Kidney (tissue), 14 donors: ENCODE measurements around the gene CDK3. TPM values are rescaled to one million over a fixed set of nuclear protein-coding genes. Genes with fewer than 3 reads are reported as not detected.

Experiments
- DNase-seq, 5 donors: peaks; one replicate each; pipeline ENCODE4 v3.0.0-alpha.2; 2013 to 2020
- FAIRE-seq: peaks from 2 replicates; lab custom pipeline; 2012; peaks lifted over from hg19 to GRCh38; lab: Jason Lieb, UNC
- H3K27ac ChIP-seq, 2 donors: one replicate each; pipeline ENCODE4 v1.7.0; 2013; ENCODE audit warnings: low read depth in 2 of 2, low read length in 2 of 2, inconsistent platforms in 1 of 2
- H3K27me3 ChIP-seq: one replicate; pipeline ENCODE4 v1.7.1; 2013; ENCODE audit warnings: low read length, inconsistent platforms; ENCODE audit not compliant: control insufficient read depth, insufficient read depth
- H3K36me3 ChIP-seq, 3 donors: one replicate each; pipeline versions ENCODE4 v1.7.0 to v1.7.1; 2013; ENCODE audit warnings: low read length in 3 of 3, control low read depth in 1 of 3, inconsistent platforms in 1 of 3; ENCODE audit not compliant: insufficient read depth in 3 of 3, control insufficient read depth in 2 of 3
- H3K4me1 ChIP-seq, 3 donors: one replicate each; pipeline versions ENCODE4 v1.7.0 to v1.7.1; 2013; ENCODE audit warnings: low read length in 3 of 3, inconsistent platforms in 1 of 3, low read depth in 1 of 3; ENCODE audit not compliant: control insufficient read depth in 2 of 3, insufficient read depth in 2 of 3
- H3K4me3 ChIP-seq, 3 donors: one replicate each; pipeline versions ENCODE4 v1.7.0 to v1.8.1; 2013; ENCODE audit warnings: low read length in 3 of 3, control low read depth in 1 of 3, inconsistent platforms in 1 of 3
- H3K9ac ChIP-seq, 3 donors: one replicate each; pipeline versions ENCODE4 v1.7.0 to v1.7.1; 2013; ENCODE audit warnings: low read length in 3 of 3, control low read depth in 1 of 3, inconsistent platforms in 1 of 3
- H3K9me3 ChIP-seq, 3 donors: one replicate each; pipeline versions ENCODE4 v1.7.0 to v1.7.1; 2013; ENCODE audit warnings: low read length in 3 of 3, control low read depth in 1 of 3, inconsistent platforms in 1 of 3; ENCODE audit not compliant: control insufficient read depth in 2 of 3, insufficient read depth in 1 of 3
- intact Hi-C: fragments of 100-400 bp; cut with DNase I; formaldehyde crosslinking; loops from one replicate; pipeline ENCODE4 v1.11.1; 2022
- polyA plus RNA-seq: library from polyadenylated mRNA; stranded (reverse); fragments of 350-450 nt; fragmentation: Illumina TruSeq; extraction: RNeasy Lipid Tissue Mini Kit (QIAGEN cat#74804); gene quantifications from one replicate; pipeline ENCODE4 v1.2.3, GENCODE V29; 2014; ENCODE audit warnings: low read depth, low replicate concordance; ENCODE audit not compliant: insufficient read depth
- total RNA-seq: library from RNA; stranded (reverse); fragmentation: NEBNext Ultra II Directional; extraction: Animal tissue kit (Norgen Biotek cat#: 25700); gene quantifications from one replicate; pipeline ENCODE4 v1.2.1, GENCODE V29; 2021
- TF ChIP-seq, protein P1 (sequence below): IDR thresholded peaks from 3 replicates; pipeline ENCODE4 v1.5.1; 2012; ENCODE audit warnings: mild to moderate bottlenecking, moderate library complexity, borderline replicate concordance; ENCODE audit not compliant: insufficient read depth; ENCODE audit errors: extremely low read depth
- donor health status: control.
- donor health status: control.
- donor health status: control.
- donor health status: control.
- donor health status: control.
- donor health status: DM: yes; HTN: yes; CAD: no.
- donor health status: Normal renal cell carcinoma (clear cell type).

CDK3 gene
- total and polyA plus RNA-seq, 2 donors from 2014 or later, result 7.1 to 7.4 TPM

DNA sequence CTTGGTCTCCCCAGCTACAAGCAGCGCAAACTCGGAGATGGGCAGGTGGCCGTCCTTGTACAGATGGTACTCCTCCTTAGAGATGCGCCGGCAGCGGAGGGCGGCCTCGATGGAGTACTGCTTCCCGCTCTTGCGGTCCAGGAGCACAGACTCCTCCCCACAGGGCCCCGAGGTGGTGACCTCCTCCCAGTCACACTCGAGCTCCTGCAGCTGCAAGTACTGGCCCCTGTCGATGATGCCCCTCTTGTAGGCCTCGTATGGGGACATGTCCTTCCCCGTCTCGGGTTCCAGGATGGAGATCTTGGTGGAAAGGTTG lies 7.2 kb downstream of the CDK3 start:
- FAIRE-seq (no peak), DNase-seq (peak in 1 of 5 donors; percentile 75)
- intact Hi-C loops, result loop anchor here (10.0 kb wide), 1 partner anchor 93 kb away; no protein-coding TSS in a partner anchor
- Histone ChIP-seq H3K9me3 (no peaks in the 10 kb centered on the region), H3K9ac (no peak overlapping the region), H3K27ac (no peak overlapping the region), H3K27me3 (no peaks in the 10 kb centered on the region), H3K4me3 (no peak overlapping the region), H3K4me1 (peaks cover 0 to 4% (median 0%) of the 10 kb centered on the region in 3 donors), H3K36me3 (peaks cover 0 to 7% (median 6%) of the 10 kb centered on the region in 3 donors)
- TF ChIP-seq, protein P1, sequence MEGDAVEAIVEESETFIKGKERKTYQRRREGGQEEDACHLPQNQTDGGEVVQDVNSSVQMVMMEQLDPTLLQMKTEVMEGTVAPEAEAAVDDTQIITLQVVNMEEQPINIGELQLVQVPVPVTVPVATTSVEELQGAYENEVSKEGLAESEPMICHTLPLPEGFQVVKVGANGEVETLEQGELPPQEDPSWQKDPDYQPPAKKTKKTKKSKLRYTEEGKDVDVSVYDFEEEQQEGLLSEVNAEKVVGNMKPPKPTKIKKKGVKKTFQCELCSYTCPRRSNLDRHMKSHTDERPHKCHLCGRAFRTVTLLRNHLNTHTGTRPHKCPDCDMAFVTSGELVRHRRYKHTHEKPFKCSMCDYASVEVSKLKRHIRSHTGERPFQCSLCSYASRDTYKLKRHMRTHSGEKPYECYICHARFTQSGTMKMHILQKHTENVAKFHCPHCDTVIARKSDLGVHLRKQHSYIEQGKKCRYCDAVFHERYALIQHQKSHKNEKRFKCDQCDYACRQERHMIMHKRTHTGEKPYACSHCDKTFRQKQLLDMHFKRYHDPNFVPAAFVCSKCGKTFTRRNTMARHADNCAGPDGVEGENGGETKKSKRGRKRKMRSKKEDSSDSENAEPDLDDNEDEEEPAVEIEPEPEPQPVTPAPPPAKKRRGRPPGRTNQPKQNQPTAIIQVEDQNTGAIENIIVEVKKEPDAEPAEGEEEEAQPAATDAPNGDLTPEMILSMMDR, result no peak

DNA sequence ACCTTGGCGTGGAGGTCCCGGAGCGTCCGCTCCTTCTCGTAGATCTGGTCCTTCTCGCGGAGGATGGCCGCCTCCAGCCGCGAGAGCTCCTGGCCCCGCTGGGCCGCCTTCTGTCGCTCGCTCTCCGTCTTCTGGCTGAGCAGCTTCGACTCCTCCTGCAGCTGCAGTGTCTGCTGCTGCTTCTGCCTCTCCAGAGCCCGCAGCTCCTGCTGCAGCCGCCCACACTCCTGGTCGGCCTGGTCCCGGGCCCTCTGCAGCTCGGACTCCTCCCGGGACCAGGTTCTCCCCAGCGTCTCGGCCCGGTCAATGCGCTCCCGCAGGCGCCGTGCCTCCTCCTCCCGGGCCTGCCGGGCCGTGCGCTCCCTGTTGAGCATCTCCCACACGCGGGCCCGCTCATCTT lies 7.6 kb downstream of the CDK3 start:
- intact Hi-C loops, result loop anchor here (10.0 kb wide), 1 partner anchor 93 kb away; no protein-coding TSS in a partner anchor
- peaks cover 0 to 7% (median 6%) of the 10 kb centered on the region in 3 donors for H3K36me3 ChIP-seq
- no peak overlapping the region for H3K9ac ChIP-seq
- H3K27ac ChIP-seq, result no peak overlapping the region
- H3K27me3 ChIP-seq, result no peaks in the 10 kb centered on the region
- H3K4me3 ChIP-seq, result no peak overlapping the region
- TF ChIP-seq, protein P1, result no peak
- H3K4me1 ChIP-seq, result peaks cover 0 to under 1% (median 0%) of the 10 kb centered on the region in 3 donors
- no peaks in the 10 kb centered on the region for H3K9me3 ChIP-seq
- FAIRE-seq (no peak), DNase-seq (no peak)

DNA sequence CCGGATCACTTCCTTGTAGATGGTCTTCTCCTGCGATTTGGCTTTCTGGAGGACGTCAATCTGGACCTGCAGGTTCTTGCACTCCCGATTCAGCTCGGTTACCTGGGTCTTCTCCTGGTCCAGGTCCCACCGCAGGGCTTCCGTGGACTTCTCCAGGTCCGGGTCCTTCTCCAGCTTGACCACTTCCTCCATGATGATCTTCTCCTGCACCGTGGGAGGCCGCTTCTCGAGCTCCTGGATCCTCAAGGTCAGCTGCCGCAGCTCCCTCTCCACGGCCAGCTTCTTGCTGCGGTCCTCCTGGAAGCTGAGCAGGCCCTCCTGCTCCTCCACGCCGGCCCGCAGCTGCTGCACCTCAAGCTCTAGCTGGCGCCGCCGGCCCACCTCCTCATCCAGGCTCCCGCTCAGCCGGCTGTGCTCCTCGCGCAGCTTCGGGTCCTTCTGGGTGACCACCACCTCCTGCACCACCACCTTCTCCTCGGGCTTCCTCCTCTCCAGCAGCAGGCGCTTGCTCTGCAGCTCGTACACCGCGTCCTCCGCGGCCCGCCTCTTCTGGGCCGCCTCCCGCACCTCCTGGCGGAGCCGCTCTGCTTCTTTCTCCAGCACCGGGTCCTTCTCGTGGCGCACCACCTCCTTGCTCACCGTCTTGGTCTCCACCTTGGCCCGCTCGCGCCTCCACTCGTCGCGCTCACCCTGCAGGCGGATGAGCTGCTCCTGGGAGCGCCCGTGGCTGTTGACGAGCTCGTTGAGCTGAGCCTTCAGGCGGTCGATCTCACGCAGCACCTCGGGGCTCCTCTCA lies 8.2 kb downstream of the CDK3 start:
- no peak overlapping the region for H3K4me3 ChIP-seq
- FAIRE-seq (no peak), DNase-seq (peak in 1 of 5 donors; percentile 71)
- peaks cover 0 to 7% (median 6%) of the 10 kb centered on the region in 3 donors for H3K36me3 ChIP-seq
- H3K9ac ChIP-seq, result no peak overlapping the region
- H3K27me3 ChIP-seq, result no peaks in the 10 kb centered on the region
- TF ChIP-seq, protein P1, result no peak
- no peaks in the 10 kb centered on the region for H3K4me1 ChIP-seq
- H3K27ac ChIP-seq, result no peak overlapping the region
- intact Hi-C loops, result loop anchor here (10.0 kb wide), 1 partner anchor 94 kb away; no protein-coding TSS in a partner anchor
- no peaks in the 10 kb centered on the region for H3K9me3 ChIP-seq
